Measurements from ENCODE around the gene SLC34A2.

The SLC34A2 gene

GRCh38 chr4:25662306-25662705 is 6.7 kb downstream of the SLC34A2 start:
- Histone ChIP-seq H3K36me3 (ENCODE audit: control insufficient read depth, low read length) (no peaks in the 10 kb centered on the region), H4K20me1 (ENCODE audit: control insufficient read depth, insufficient read depth, low read depth, low read length) (no peaks in the 10 kb centered on the region), H3K79me2 (ENCODE audit: control insufficient read depth, low read length) (no peaks in the 10 kb centered on the region), H3K27ac (ENCODE audit: low read depth, low read length) (no peak overlapping the region), H3K9me3 (ENCODE audit: control insufficient read depth, insufficient read depth, low read length) (no peaks in the 10 kb centered on the region), H3F3A (ENCODE audit: control insufficient read depth, insufficient read depth) (no peaks in the 10 kb centered on the region), H3K4me3 (ENCODE audit: low read length) (no peak overlapping the region), H3K4me2 (ENCODE audit: low read length) (no peak overlapping the region), H3K4me1 (ENCODE audit: control insufficient read depth, low read length) (no peaks in the 10 kb centered on the region), H3K27me3 (ENCODE audit: control insufficient read depth, low read length) (no peaks in the 10 kb centered on the region), H3K9me2 (replicated peaks; ENCODE audit: control insufficient read depth, low read length) (no peaks in the 10 kb centered on the region)
- TF ChIP-seq, protein P1, sequence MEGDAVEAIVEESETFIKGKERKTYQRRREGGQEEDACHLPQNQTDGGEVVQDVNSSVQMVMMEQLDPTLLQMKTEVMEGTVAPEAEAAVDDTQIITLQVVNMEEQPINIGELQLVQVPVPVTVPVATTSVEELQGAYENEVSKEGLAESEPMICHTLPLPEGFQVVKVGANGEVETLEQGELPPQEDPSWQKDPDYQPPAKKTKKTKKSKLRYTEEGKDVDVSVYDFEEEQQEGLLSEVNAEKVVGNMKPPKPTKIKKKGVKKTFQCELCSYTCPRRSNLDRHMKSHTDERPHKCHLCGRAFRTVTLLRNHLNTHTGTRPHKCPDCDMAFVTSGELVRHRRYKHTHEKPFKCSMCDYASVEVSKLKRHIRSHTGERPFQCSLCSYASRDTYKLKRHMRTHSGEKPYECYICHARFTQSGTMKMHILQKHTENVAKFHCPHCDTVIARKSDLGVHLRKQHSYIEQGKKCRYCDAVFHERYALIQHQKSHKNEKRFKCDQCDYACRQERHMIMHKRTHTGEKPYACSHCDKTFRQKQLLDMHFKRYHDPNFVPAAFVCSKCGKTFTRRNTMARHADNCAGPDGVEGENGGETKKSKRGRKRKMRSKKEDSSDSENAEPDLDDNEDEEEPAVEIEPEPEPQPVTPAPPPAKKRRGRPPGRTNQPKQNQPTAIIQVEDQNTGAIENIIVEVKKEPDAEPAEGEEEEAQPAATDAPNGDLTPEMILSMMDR (IDR thresholded peaks at IDR 0.05; ENCODE audit: low read depth, low read length, poor library complexity, severe bottlenecking) = no peak
- no peak for TF ChIP-seq EZH2phosphoT487 (IDR thresholded peaks at IDR 0.05; ENCODE audit: borderline replicate concordance, low read length)

DNA sequence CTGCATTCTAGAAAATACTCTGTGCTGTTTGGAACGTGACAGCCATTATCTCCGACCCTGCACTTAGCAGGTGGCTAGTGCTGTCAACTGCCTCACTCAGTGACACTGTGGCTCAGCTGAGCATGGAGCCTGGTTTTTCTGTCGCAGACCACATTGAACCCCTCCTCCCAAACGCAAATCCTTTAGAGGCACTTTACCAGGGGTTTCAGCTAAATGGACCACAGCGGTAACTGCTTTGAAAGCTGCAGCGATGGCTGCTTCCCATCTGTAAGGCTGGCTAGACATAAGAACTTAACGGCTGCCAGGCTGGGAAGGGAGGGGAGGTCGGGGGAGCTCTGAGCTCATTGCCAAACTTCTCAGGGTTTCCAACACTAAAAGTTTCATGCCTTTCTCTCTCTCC is 8.1 kb downstream of the SLC34A2 start:
- no peak overlapping the region for H3K4me2 ChIP-seq (ENCODE audit: low read length)
- H3K27me3 ChIP-seq (ENCODE audit: control insufficient read depth, low read length) = no peaks in the 10 kb centered on the region
- H3K4me3 ChIP-seq (ENCODE audit: low read length) = no peak overlapping the region
- H3K4me1 ChIP-seq (ENCODE audit: control insufficient read depth, low read length) = no peaks in the 10 kb centered on the region
- no peaks in the 10 kb centered on the region for H3K79me2 ChIP-seq (ENCODE audit: control insufficient read depth, low read length)
- no peak overlapping the region for H3K27ac ChIP-seq (ENCODE audit: low read depth, low read length)
- no peaks in the 10 kb centered on the region for H3K9me2 ChIP-seq (replicated peaks; ENCODE audit: control insufficient read depth, low read length)
- no peaks in the 10 kb centered on the region for H3F3A ChIP-seq (ENCODE audit: control insufficient read depth, insufficient read depth)
- H3K9me3 ChIP-seq (ENCODE audit: control insufficient read depth, insufficient read depth, low read length) = no peaks in the 10 kb centered on the region
- no peak for TF ChIP-seq EZH2phosphoT487 (IDR thresholded peaks at IDR 0.05; ENCODE audit: borderline replicate concordance, low read length)
- TF ChIP-seq, protein P1 (IDR thresholded peaks at IDR 0.05; ENCODE audit: low read depth, low read length, poor library complexity, severe bottlenecking) = no peak
- no peaks in the 10 kb centered on the region for H3K36me3 ChIP-seq (ENCODE audit: control insufficient read depth, low read length)
- H4K20me1 ChIP-seq (ENCODE audit: control insufficient read depth, insufficient read depth, low read depth, low read length) = no peaks in the 10 kb centered on the region

GRCh38 chr4:25666031-25666630 is 10.5 kb downstream of the SLC34A2 start:
- Histone ChIP-seq H3K9me2 (replicated peaks; ENCODE audit: control insufficient read depth, low read length) (no peaks in the 10 kb centered on the region), H3K4me3 (ENCODE audit: low read length) (no peak overlapping the region), H3K4me1 (ENCODE audit: control insufficient read depth, low read length) (no peaks in the 10 kb centered on the region), H3K9me3 (ENCODE audit: control insufficient read depth, insufficient read depth, low read length) (no peaks in the 10 kb centered on the region), H3K27ac (ENCODE audit: low read depth, low read length) (no peak overlapping the region), H3K4me2 (ENCODE audit: low read length) (no peak overlapping the region), H3F3A (ENCODE audit: control insufficient read depth, insufficient read depth) (no peaks in the 10 kb centered on the region), H3K27me3 (ENCODE audit: control insufficient read depth, low read length) (no peaks in the 10 kb centered on the region), H3K79me2 (ENCODE audit: control insufficient read depth, low read length) (no peaks in the 10 kb centered on the region), H3K36me3 (ENCODE audit: control insufficient read depth, low read length) (no peaks in the 10 kb centered on the region), H4K20me1 (ENCODE audit: control insufficient read depth, insufficient read depth, low read depth, low read length) (no peaks in the 10 kb centered on the region)
- no peak for TF ChIP-seq EZH2phosphoT487 (IDR thresholded peaks at IDR 0.05; ENCODE audit: borderline replicate concordance, low read length)
- TF ChIP-seq, protein P1 (IDR thresholded peaks at IDR 0.05; ENCODE audit: low read depth, low read length, poor library complexity, severe bottlenecking) = no peak
